Stomach (tissue), 4 donors: ENCODE measurements around the gene PRKD1.

ENCODE experiments used
- CTCF ChIP-seq, 7 experiments: fragments of 450-650 bp in 4 of 7; fragments of 200-600 bp in 3 of 7; sonication (generic) in 3 of 7; IDR thresholded peaks; one replicate each; pipeline ENCODE4 v1.5.1; 2016 to 2019; ENCODE audit warnings: antibody characterized with exemption in 7 of 7, control low read depth in 2 of 7, mild to moderate bottlenecking in 1 of 7
- EP300 ChIP-seq: sonication (generic); formaldehyde crosslinking; IDR thresholded peaks from one replicate; pipeline ENCODE4 v1.6.1; 2017; ENCODE audit warnings: antibody characterized with exemption
- POLR2A ChIP-seq, 4 donors: fragments of 450-650 bp; IDR thresholded peaks; one replicate each; pipeline ENCODE4 v1.6.1; 2016; ENCODE audit warnings: antibody characterized with exemption in 4 of 4, control low read depth in 2 of 4, mild to moderate bottlenecking in 1 of 4, moderate library complexity in 1 of 4
- POLR2AphosphoS5 ChIP-seq, 3 donors: sonication (generic); formaldehyde crosslinking; IDR thresholded peaks; one replicate each; pipeline ENCODE4 v1.6.1; 2016; ENCODE audit warnings: antibody characterized with exemption in 3 of 3

- no peak for TF ChIP-seq POLR2A (IDR thresholded peaks at IDR 0.05)
- no peak for TF ChIP-seq POLR2AphosphoS5 (IDR thresholded peaks at IDR 0.05)
- TF ChIP-seq CTCF (IDR thresholded peaks at IDR 0.05) = no peak
- TF ChIP-seq EP300 = no peak
Measured at GRCh38 chr14:29926228-29926627, 1.4 kb downstream of the PRKD1 start.
